Mesodermal cell (in vitro differentiated cells): ENCODE measurements around the gene HOMER3.

Experiments
- H3K27ac ChIP-seq: 2 replicates; pipeline ENCODE4 v1.7.0; 2013; ENCODE audit warnings: mild to moderate bottlenecking, low read depth, low read length, moderate library complexity; ENCODE audit not compliant: severe bottlenecking
- H3K36me3 ChIP-seq: 2 replicates; pipeline ENCODE4 v1.7.1; 2013; ENCODE audit warnings: mild to moderate bottlenecking, low read length, moderate library complexity; ENCODE audit not compliant: control insufficient read depth, insufficient read depth
- H3K4me1 ChIP-seq: one replicate; pipeline ENCODE4 v1.7.1; 2013; ENCODE audit warnings: mild to moderate bottlenecking, low read length; ENCODE audit not compliant: insufficient read depth, control insufficient read depth, poor library complexity, severe bottlenecking
- H3K4me3 ChIP-seq: 2 replicates; pipeline ENCODE4 v1.7.0; 2013; ENCODE audit warnings: low read length, control low read depth, mild to moderate bottlenecking; ENCODE audit not compliant: insufficient read depth, poor library complexity, severe bottlenecking; ENCODE audit errors: extremely low read depth
- H3K9me3 ChIP-seq: 2 replicates; pipeline ENCODE4 v1.7.1; 2013; ENCODE audit warnings: mild to moderate bottlenecking, low read length, moderate library complexity; ENCODE audit not compliant: control insufficient read depth
- WGBS, 2 experiments: methylation state at CpG; one replicate each; pipeline ENCODE4 v1.1.5; 2013; ENCODE audit warnings: missing lambda C conversion rate in 2 of 2; ENCODE audit not compliant: insufficient coverage in 2 of 2; 5-methylcytosine and 5-hydroxymethylcytosine counted together

HOMER3 gene

DNA sequence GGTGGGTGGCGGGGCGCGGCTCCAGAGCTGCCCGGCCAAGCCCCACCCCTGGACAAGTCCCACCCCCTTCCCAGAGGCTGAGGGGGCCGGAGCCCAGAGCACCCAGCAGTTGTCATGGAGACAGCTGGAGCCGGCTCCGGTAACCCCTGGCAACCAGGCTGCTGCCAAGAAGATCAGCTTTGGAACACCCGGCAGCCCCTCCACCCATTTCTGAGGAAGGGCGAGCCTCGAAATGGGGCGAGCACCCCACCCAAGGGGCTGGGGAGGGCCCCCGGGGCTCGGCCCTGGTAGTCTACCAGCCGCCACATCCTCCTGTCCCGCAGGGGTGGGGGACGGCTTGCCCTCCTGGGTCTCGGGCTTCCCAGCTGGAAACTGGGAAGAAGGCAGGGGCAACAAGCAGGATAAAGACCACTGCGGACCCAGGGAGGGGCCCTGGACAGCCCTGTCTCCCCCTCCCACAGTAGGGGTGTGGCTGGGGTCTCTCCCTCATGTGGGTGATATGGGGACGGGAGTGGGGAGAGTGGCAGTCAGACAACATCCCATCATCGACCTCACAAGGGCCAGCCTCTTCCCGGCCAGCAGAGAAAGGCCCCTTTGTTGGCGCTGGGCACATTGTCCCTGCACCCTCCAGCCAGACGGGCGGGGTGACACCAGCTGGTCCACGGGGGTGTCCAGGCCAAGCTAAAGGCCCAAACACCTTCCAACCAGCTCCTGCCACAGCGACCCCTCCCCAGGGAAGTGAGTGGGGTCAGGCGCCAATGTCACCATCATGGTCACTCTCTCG is 46.6 kb downstream of the HOMER3 start:
- Histone ChIP-seq H3K4me3 (peak overlapping the region; percentile 70), H3K27ac (peak overlapping the region; percentile 19)
- 47 to 48% methylated on average over 16 to 23 of the region's 28 CpGs for WGBS, 2 experiments

DNA sequence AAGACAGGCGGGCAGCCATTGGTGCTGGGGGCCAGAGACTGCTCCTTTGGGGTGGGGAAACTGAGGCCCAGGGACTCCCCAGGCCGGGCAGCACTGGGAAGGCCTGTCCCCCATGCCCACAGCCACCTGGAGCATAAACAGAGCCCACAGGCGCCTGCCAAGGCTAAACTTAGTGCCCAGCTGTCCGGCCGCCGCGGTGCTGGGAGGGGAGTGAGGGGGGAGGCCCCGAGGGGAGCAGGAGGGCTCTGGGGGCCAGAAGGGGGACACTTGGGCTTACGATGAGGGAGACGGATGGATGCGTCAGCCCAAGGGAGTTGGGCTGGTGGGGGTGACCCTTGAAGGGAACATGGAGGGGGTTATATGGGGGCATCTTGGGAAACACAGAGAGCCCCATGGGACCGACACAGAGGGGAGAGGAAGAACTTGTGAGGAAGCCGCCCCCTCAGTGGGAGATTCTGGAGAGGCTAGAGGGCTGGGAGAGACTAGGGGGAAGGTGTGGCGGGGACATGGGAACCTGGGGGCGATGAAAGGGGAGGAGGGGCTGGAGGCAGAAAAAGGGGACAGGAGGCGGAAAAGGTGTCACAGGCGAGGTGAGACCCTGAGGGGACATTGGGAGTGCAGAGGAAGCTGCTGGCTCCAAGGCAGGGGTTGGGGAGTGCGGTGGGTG is 47.3 kb downstream of the HOMER3 start:
- WGBS, 2 experiments = 90 to 92% methylated on average over 8 to 17 of the region's 18 CpGs
- Histone ChIP-seq H3K36me3 (peaks cover 6% of the 10 kb centered on the region), H3K9me3 (no peaks in the 10 kb centered on the region), H3K4me3 (no peak overlapping the region), H3K4me1 (peaks cover 12% of the 10 kb centered on the region), H3K27ac (no peak overlapping the region)

More for the DNA sequence above, 46.6 kb downstream of the HOMER3 start:
- Histone ChIP-seq H3K4me1 (peaks cover 14% of the 10 kb centered on the region), H3K9me3 (no peaks in the 10 kb centered on the region), H3K36me3 (peaks cover 7% of the 10 kb centered on the region)

DNA sequence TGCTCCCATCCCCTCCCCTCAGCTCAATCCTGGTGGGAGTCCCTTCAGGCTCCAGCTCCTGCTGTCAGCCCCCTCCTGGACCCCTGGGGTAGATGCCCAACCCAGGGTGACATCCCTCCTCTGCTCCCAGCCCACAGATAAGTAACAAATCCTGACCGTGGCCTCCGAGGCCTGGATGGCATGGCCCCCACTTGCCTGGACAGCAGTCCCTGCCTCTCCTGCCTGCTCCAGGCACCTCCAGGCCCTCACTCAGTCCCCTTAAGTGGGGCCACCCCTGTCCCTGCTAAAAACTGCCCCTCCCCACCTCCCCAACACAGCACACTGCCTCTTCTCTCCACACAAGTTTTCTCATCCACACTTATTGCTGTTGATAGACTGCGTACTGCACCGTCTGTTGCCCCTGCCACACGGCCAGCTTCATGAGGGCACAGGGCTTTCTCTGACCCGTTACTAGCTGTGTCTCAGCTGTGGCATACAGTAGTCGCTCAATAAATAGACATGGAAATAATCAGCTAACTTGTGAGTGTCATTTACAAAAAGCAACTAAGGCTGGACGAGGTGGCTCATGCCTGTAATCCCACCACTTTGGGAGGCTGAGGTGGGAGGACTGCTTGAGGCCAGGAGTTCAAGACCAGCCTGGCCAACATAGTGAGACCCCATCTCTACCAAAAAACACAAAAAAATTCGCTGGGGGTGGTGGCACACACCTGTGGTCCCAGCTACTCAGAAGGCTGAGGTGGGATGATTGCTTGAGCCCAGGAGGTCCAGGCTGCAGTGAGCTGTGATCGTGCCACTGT is 50.9 kb downstream of the HOMER3 start:
- H3K9me3 ChIP-seq = no peaks in the 10 kb centered on the region
- H3K4me3 ChIP-seq = no peak overlapping the region
- 83 to 94% methylated on average over 7 to 8 of the region's 10 CpGs for WGBS, 2 experiments
- H3K27ac ChIP-seq = no peak overlapping the region
- peaks cover 11% of the 10 kb centered on the region for H3K36me3 ChIP-seq
- H3K4me1 ChIP-seq = peaks cover 7% of the 10 kb centered on the region

DNA sequence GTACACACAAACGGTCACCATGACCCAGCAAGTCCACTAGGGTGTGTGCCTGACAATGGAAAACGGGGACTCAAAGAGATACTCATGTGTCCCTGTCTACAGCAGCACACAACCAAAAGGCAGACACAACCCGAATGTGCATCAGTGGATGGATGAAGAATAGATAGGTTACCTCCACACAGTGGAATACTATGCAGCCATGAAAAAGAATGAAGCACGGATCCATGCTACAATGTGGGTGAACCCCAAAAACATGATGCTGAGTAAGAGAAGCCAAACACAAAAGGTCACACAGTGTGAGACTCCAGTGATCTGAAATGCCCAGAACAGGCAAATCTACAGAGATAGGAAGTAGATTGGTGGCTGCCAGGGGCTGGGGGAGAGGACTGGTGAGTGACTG is 54.0 kb downstream of the HOMER3 start:
- 90 to 97% methylated on average over 3 to 4 of the region's 4 CpGs for WGBS, 2 experiments

DNA sequence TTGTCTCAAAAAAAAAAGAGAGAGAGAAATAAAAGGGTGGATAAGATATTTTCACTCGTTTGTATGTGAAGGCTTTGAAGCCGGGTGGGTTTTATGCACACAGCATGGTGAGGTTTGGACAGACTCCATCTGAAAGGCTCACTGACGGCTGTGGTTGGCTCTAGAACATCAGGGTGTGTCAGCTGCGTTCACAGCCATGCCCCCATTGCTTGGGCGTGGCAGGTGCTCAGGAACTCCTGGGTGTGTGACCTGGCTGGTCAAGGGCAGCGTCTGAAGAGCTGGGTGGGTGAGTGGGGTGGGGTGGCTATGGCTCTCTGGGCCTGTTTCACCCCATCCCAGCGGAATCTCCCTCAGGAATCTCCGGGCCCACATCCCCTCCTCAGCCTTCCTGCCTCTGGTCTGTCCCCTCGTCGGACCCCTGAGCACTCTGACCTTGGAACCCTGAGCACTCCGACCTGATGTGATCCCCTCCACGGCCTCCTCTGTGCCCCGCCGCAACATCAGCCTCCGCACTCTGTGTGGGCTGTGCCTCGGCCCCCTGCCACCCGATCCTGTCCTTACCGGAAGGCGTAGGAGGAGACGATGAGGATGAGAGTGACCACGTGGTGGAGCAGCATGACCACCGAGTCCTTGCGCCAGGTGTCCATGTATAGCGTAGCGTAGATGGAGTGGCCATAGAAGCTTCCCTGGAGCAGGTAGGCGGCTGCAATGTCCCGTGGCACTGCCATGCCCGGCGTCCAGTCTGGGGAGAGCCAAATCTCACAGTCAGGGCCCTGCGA is 57.3 kb downstream of the HOMER3 start:
- H3K27ac ChIP-seq = no peak overlapping the region
- 94% methylated on average over 27 to 28 of the region's 30 CpGs for WGBS, 2 experiments
- no peak overlapping the region for H3K4me3 ChIP-seq
- H3K36me3 ChIP-seq = peaks cover 49% of the 10 kb centered on the region
- no peaks in the 10 kb centered on the region for H3K9me3 ChIP-seq
- no peaks in the 10 kb centered on the region for H3K4me1 ChIP-seq

More for the DNA sequence above, 54.0 kb downstream of the HOMER3 start:
- Histone ChIP-seq H3K36me3 (peaks cover 29% of the 10 kb centered on the region), H3K4me3 (no peak overlapping the region), H3K9me3 (no peaks in the 10 kb centered on the region), H3K4me1 (no peaks in the 10 kb centered on the region), H3K27ac (no peak overlapping the region)

DNA sequence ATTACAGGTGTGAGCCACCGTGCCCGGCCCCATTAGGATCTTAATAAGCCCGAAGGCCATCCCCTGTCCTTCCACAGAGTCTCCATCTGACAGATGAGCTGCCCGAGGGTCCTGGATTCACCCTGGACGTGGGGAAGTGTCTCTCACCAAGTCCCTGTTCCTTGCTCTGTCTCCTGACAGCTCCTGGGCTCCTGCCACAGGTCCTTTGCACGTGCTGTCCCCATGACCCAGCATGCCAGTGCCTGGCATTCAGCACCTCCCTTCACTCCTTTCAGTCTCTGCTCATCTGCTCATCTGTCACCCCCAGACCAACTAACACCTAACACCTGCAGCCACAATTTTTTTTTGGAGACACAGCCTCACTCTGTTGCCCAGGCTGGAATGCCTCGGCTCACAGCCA is 59.5 kb downstream of the HOMER3 start:
- no peaks in the 10 kb centered on the region for H3K4me1 ChIP-seq
- 95 to 96% methylated on average over 6 to 7 of the region's 7 CpGs for WGBS, 2 experiments
- H3K36me3 ChIP-seq = peaks cover 64% of the 10 kb centered on the region
- no peak overlapping the region for H3K27ac ChIP-seq
- H3K9me3 ChIP-seq = no peaks in the 10 kb centered on the region
- H3K4me3 ChIP-seq = no peak overlapping the region

DNA sequence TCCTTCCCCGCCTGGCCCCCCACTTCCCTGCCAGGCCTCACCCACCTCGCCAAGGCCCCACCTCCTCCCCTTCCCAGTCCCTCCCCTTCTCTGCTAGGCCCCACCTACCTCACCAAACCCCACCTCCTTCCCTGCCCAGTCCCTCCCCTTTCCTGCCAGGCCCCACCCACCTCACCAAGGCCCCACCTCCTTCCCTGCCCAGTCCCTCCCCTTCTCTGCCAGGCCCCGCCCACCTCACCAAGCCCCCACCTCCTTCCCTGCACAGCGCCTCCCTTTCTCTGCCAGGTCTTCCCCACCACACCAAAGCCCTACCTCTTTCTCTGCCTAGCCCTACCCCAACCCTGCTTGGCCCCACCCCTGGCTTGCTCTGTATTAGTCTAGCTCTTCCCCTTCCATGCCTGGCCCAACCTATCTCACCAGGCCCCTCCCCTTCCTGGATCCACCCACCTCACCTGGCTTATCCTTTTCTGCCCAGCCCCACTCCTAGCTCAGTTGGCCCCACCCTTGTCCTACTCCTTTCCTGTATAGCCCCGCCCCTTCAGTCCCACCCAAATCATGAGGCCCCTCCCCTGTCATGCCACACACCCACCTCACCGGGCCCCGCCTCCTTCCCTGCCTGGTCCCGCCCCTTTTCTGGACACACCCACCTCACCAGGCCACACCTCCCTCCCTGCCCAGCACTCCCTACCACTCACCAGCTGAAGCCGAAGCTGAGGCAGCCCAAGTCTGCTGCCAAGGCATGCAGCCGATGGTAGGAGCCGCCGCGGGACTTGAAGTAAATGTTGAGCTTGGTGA is 61.2 kb downstream of the HOMER3 start:
- no peak overlapping the region for H3K4me3 ChIP-seq
- peaks cover 68% of the 10 kb centered on the region for H3K36me3 ChIP-seq
- 79 to 93% methylated on average over 5 to 12 of the region's 13 CpGs for WGBS, 2 experiments
- no peaks in the 10 kb centered on the region for H3K9me3 ChIP-seq
- no peak overlapping the region for H3K27ac ChIP-seq
- H3K4me1 ChIP-seq = no peaks in the 10 kb centered on the region
